ENCODE results near the gene TMEM185B.

Gene TMEM185B

GRCh38 chr2:120176526-120176925 lies 46.7 kb downstream of the TMEM185B start:
- H4K20me1 ChIP-seq (ENCODE audit: low read depth, low read length) = no peaks in the 10 kb centered on the region
- TF ChIP-seq, protein P1, sequence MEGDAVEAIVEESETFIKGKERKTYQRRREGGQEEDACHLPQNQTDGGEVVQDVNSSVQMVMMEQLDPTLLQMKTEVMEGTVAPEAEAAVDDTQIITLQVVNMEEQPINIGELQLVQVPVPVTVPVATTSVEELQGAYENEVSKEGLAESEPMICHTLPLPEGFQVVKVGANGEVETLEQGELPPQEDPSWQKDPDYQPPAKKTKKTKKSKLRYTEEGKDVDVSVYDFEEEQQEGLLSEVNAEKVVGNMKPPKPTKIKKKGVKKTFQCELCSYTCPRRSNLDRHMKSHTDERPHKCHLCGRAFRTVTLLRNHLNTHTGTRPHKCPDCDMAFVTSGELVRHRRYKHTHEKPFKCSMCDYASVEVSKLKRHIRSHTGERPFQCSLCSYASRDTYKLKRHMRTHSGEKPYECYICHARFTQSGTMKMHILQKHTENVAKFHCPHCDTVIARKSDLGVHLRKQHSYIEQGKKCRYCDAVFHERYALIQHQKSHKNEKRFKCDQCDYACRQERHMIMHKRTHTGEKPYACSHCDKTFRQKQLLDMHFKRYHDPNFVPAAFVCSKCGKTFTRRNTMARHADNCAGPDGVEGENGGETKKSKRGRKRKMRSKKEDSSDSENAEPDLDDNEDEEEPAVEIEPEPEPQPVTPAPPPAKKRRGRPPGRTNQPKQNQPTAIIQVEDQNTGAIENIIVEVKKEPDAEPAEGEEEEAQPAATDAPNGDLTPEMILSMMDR (IDR thresholded peaks at IDR 0.05; ENCODE audit: insufficient read depth, low read length, poor library complexity, severe bottlenecking) = no peak
- no peak for TF ChIP-seq EZH2phosphoT487 (conservative IDR thresholded peaks at IDR 0.05; ENCODE audit: low read length)
- H3K27ac ChIP-seq (ENCODE audit: low read depth, low read length) = peak overlapping the region; percentile 86
- H3K4me3 ChIP-seq (ENCODE audit: insufficient read depth, low read length, poor library complexity, severe bottlenecking) = peak overlapping the region; percentile 68
- no peaks in the 10 kb centered on the region for H3K79me2 ChIP-seq (ENCODE audit: insufficient read depth, low read length)
- peak overlapping the region; percentile 45 for H2AFZ ChIP-seq (ENCODE audit: low read depth, low read length, severe bottlenecking)
- no peaks in the 10 kb centered on the region for H3K9me2 ChIP-seq (replicated peaks; ENCODE audit: insufficient read depth, low read length)
- H3K4me2 ChIP-seq (ENCODE audit: low read depth, low read length, poor library complexity, severe bottlenecking) = peak overlapping the region; percentile 99
- H3F3A ChIP-seq (ENCODE audit: insufficient read depth) = 0 out of 2 replicates have a peak, but pooled peaks cover 11% of the 10 kb centered on the region
- H3K9ac ChIP-seq (ENCODE audit: low read length) = peak overlapping the region; percentile 70
- H3K36me3 ChIP-seq (ENCODE audit: low read length) = no peaks in the 10 kb centered on the region
- H3K9me3 ChIP-seq (ENCODE audit: insufficient read depth, low read length) = no peaks in the 10 kb centered on the region
- H3K27me3 ChIP-seq (ENCODE audit: low read length) = no peaks in the 10 kb centered on the region

GRCh38 chr2:120174963-120175581 lies 48.1 kb downstream of the TMEM185B start:
- H3K27me3 ChIP-seq (ENCODE audit: low read length) = no peaks in the 10 kb centered on the region
- no peak overlapping the region for H3K9ac ChIP-seq (ENCODE audit: low read length)
- H3K4me2 ChIP-seq (ENCODE audit: low read depth, low read length, poor library complexity, severe bottlenecking) = peak overlapping the region; percentile 9
- peak overlapping the region; percentile 45 for H2AFZ ChIP-seq (ENCODE audit: low read depth, low read length, severe bottlenecking)
- no peak overlapping the region for H3K4me3 ChIP-seq (ENCODE audit: insufficient read depth, low read length, poor library complexity, severe bottlenecking)
- H3K27ac ChIP-seq (ENCODE audit: low read depth, low read length) = no peak overlapping the region
- H3K9me2 ChIP-seq (replicated peaks; ENCODE audit: insufficient read depth, low read length) = no peaks in the 10 kb centered on the region
- no peaks in the 10 kb centered on the region for H3K9me3 ChIP-seq (ENCODE audit: insufficient read depth, low read length)
- no peaks in the 10 kb centered on the region for H3K36me3 ChIP-seq (ENCODE audit: low read length)
- H3F3A ChIP-seq (ENCODE audit: insufficient read depth) = 0 out of 2 replicates have a peak, but pooled peaks cover 11% of the 10 kb centered on the region
- no peak for TF ChIP-seq EZH2phosphoT487 (conservative IDR thresholded peaks at IDR 0.05; ENCODE audit: low read length)
- TF ChIP-seq, protein P1 (IDR thresholded peaks at IDR 0.05; ENCODE audit: insufficient read depth, low read length, poor library complexity, severe bottlenecking) = peak; percentile 64
- H3K79me2 ChIP-seq (ENCODE audit: insufficient read depth, low read length) = no peaks in the 10 kb centered on the region
- no peaks in the 10 kb centered on the region for H4K20me1 ChIP-seq (ENCODE audit: low read depth, low read length)
